Measurements from ENCODE around the gene POLR1E. TPM values are rescaled to one million over a fixed set of nuclear protein-coding genes. Genes with fewer than 3 reads are reported as not detected.

Gene POLR1E
- total RNA-seq, 2 donors from 2014 or later, result 15.0 to 29.7 TPM

- ATAC-seq (ENCODE audit: insufficient number of reproducible peaks, low FRiP score, low read depth), result no peak
- peaks cover 31% of the 10 kb centered on the region for H3K36me3 ChIP-seq
- no peak for DNase-seq (ENCODE audit: low spot score)
- H3K9me3 ChIP-seq, result no peaks in the 10 kb centered on the region
- H3K4me1 ChIP-seq (ENCODE audit: control insufficient read depth in 1 of 2, low read depth in 2 of 2), result no peaks in the 10 kb centered on the region
- H3K27ac ChIP-seq, result no peak overlapping the region
- no peaks in the 10 kb centered on the region for H3K27me3 ChIP-seq (replicated peaks; ENCODE audit: insufficient read depth)
- no peak for TF ChIP-seq CTCF (IDR thresholded peaks at IDR 0.05)
- no peak overlapping the region for H3K4me3 ChIP-seq
Measured at GRCh38 chr9:37503736-37504135, 18.0 kb downstream of the POLR1E start.

- peaks cover 23% of the 10 kb centered on the region for H3K36me3 ChIP-seq
- no peak for ATAC-seq (ENCODE audit: insufficient number of reproducible peaks, low FRiP score, low read depth)
- TF ChIP-seq CTCF (IDR thresholded peaks at IDR 0.05), result no peak
- H3K9me3 ChIP-seq, result no peaks in the 10 kb centered on the region
- no peaks in the 10 kb centered on the region for H3K27me3 ChIP-seq (replicated peaks; ENCODE audit: insufficient read depth)
- no peak overlapping the region for H3K4me3 ChIP-seq
- no peaks in the 10 kb centered on the region for H3K4me1 ChIP-seq (ENCODE audit: control insufficient read depth in 1 of 2, low read depth in 2 of 2)
- no peak overlapping the region for H3K27ac ChIP-seq
- DNase-seq (ENCODE audit: low spot score), result no peak
Measured at GRCh38 chr9:37504605-37505004, 18.9 kb downstream of the POLR1E start.

GRCh38 chr9:37507566-37508134, 21.9 kb downstream of the POLR1E start:
- Histone ChIP-seq H3K4me1 (ENCODE audit: control insufficient read depth in 1 of 2, low read depth in 2 of 2) (no peaks in the 10 kb centered on the region), H3K36me3 (peaks cover 5% of the 10 kb centered on the region)

GRCh38 chr9:37508135-37508833, 22.5 kb downstream of the POLR1E start:
- DNase-seq (ENCODE audit: low spot score) (no peak), ATAC-seq (ENCODE audit: insufficient number of reproducible peaks, low FRiP score, low read depth) (no peak)
- Histone ChIP-seq H3K27me3 (replicated peaks; ENCODE audit: insufficient read depth) (no peaks in the 10 kb centered on the region), H3K27ac (no peak overlapping the region), H3K9me3 (no peaks in the 10 kb centered on the region), H3K4me3 (no peak overlapping the region), H3K4me1 (ENCODE audit: control insufficient read depth in 1 of 2, low read depth in 2 of 2) (no peaks in the 10 kb centered on the region), H3K36me3 (no peaks in the 10 kb centered on the region)
- TF ChIP-seq CTCF (IDR thresholded peaks at IDR 0.05), result no peak

More at GRCh38 chr9:37507566-37508134, 21.9 kb downstream of the POLR1E start:
- Histone ChIP-seq H3K27me3 (replicated peaks; ENCODE audit: insufficient read depth) (no peaks in the 10 kb centered on the region), H3K4me3 (no peak overlapping the region), H3K27ac (no peak overlapping the region), H3K9me3 (no peaks in the 10 kb centered on the region)
- no peak for DNase-seq (ENCODE audit: low spot score)
- no peak for ATAC-seq (ENCODE audit: insufficient number of reproducible peaks, low FRiP score, low read depth)
- TF ChIP-seq CTCF (IDR thresholded peaks at IDR 0.05), result no peak

GRCh38 chr9:37508834-37509206, 23.1 kb downstream of the POLR1E start:
- no peak for ATAC-seq (ENCODE audit: insufficient number of reproducible peaks, low FRiP score, low read depth)
- no peak for DNase-seq (ENCODE audit: low spot score)
- H3K9me3 ChIP-seq, result no peaks in the 10 kb centered on the region
- H3K27me3 ChIP-seq (replicated peaks; ENCODE audit: insufficient read depth), result no peaks in the 10 kb centered on the region
- TF ChIP-seq CTCF (IDR thresholded peaks at IDR 0.05), result no peak
- no peaks in the 10 kb centered on the region for H3K4me1 ChIP-seq (ENCODE audit: control insufficient read depth in 1 of 2, low read depth in 2 of 2)
- no peak overlapping the region for H3K4me3 ChIP-seq
- H3K36me3 ChIP-seq, result no peaks in the 10 kb centered on the region
- no peak overlapping the region for H3K27ac ChIP-seq
